Erythroblast (primary cell): ENCODE results near the gene ADGRG3.

Source experiments
- GATA1 ChIP-seq: IDR thresholded peaks from 2 replicates; pipeline ENCODE4 v1.6.1; 2011; ENCODE audit warnings: low read depth, mild to moderate bottlenecking, control low read depth, low read length, moderate library complexity
- POLR2A ChIP-seq: IDR thresholded peaks from 2 replicates; pipeline ENCODE4 v1.6.1; 2011; ENCODE audit warnings: mild to moderate bottlenecking, low read length

GRCh38 chr16:57726433-57726947 lies 58.4 kb downstream of the ADGRG3 start:
- TF ChIP-seq POLR2A (no peak), GATA1 (no peak)
